ENCODE results near the gene NTM.

NTM gene

DNA sequence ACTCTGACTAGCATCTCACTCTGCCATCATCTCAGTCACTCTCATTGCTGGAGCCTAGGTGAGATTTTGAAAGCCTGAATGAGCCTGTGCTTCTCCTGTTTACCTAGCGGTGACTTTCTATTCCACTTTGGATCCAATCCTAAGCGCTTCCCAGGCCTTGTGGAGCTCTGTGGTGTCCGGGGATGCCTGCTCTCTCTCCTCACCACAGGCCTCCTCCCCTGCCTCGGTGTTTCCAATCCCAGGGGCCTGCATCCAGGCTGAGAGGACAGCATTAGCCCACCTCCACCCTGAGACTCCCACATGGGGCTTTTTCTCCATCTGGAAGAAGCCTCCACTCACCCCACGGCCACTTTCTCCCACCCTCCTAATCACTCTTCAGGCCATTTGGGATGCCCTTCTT lies 380.3 kb downstream of the NTM start:
- no peak for DNase-seq

DNA sequence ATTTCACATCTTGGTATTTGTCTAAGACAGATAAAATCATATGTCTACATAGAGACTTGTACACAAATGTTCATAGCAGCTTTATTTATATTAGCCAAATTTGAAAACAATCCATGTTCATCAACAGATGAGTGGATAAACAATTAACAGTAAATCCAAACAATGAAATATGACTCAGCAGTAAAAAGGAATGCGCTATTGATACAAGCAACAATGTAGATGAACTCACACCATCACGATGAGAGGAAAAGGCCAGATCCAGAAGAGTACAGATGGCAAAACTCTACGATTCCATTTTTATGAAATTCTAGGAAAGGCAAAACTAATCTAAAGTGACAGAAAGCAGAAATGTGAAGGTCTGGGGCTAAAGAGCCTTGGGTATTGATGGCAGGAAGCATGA lies 384.3 kb downstream of the NTM start:
- no peak for DNase-seq

DNA sequence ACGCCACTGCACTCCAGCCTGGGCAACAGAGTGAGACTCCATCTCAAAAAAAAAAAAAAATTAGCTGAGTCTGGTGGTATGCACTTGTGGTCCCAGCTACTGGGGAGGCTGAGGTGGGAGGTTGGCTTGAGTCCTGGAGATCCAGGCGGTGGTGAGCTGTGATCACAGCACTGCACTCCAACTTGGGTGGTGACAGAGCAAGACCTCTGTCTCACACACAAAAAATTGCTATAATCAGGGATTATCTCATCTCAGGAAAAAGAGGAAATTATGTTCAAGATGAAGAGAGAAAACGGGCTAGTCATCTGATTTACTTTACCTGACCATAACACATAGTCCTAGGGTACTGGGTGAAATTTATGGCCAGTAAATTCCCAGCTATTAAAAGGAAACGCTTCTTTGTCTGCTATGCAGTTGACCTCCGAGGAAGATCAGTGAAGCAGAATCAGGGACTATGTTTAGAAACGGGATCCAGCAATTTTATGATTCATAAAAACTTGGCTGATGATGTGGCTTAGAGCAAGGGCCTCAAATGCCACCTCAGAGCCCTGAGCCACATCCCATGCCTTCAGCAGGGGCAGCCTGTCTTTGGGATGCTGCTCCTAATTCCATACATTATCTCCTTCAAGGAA lies 386.2 kb downstream of the NTM start:
- no peak for DNase-seq

- no peak for DNase-seq
Measured at GRCh38 chr11:131758726-131759125, 388.3 kb downstream of the NTM start.

GRCh38 chr11:131759140-131759539 lies 388.7 kb downstream of the NTM start:
- no peak for DNase-seq

- DNase-seq = peak; percentile 40
Measured at GRCh38 chr11:131760091-131761061, 390.0 kb downstream of the NTM start.

DNA sequence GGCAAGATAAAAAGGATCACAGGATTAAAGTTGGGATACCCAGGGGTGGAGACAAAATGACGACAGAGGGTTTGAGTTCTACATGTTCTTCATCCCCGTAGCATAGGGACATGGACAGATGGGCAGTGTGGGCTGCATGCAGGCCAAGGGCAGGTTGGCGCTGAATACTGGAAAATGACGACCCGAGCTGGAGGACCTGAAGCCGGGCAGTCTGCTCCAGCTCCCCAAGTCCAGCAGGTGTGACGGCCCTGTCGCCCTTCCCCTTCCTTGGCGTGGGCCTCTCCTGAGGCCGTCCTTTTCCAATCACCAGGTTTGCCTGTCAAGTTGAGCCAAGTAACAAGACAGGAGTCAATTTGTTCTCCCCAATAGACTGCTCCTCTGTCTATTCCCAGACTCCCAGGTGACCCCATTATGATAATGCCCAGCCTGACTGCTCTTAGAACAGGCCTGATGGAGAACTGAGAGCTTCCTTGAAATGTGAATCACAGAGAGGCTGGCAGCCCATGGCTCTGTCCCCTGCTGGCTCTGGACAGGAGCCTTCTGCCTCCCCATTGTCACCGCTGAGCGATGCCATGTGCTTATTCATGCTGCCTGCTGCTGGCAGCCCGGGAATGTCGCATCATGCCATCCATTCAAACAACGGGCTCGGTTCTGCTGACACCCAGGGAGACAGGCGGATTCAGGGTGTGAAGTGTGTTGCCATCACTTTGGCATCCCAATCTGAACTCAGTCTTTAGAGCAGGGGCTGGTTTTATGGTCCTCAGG lies 392.1 kb downstream of the NTM start:
- DNase-seq = no peak

GRCh38 chr11:131763193-131763890 lies 392.9 kb downstream of the NTM start:
- no peak for DNase-seq

- DNase-seq = no peak
Measured at GRCh38 chr11:131764126-131764525, 393.7 kb downstream of the NTM start.

GRCh38 chr11:131764649-131765048 lies 394.2 kb downstream of the NTM start:
- DNase-seq = no peak

- no peak for DNase-seq
Measured at GRCh38 chr11:131766637-131767036, 396.2 kb downstream of the NTM start.

DNA sequence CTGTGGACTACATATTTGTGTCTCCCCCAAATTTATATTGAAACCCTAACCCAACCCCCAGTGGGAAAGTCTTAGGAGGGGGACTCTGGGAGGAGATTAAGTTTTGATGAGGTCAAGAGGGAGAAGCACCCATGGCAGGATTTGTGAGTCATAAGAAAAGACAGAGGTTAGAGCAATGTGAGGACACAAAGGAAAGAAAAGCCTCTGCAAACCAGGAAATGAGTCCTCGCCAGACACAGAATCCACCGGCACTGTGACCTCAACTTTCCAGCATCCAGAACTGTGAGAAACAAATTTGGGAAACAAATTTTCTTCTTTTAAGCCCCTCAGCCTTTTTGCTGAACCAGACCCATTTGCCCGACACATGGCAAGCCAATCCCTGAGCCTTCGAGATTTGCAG lies 397.0 kb downstream of the NTM start:
- DNase-seq = no peak

DNA sequence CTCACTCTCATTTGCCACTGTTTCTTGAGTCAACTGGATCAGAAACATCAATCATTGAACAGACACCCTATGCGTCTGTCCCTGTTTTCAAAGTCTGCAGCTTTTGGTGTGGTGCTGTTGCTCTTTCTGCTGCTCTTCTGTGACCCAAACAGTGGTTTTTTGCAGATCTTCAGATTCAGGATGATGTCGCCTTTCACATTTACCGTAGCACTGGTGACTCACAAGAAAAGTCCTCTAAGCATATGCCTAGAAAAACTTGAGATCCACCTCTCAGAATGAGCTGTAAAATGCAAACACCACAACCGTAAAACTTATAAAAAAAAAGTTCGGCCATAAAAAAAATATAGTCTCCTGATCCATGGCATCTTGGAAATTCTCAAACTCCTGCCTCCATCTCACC lies 400.4 kb downstream of the NTM start:
- no peak for DNase-seq

GRCh38 chr11:131771471-131771870 lies 401.1 kb downstream of the NTM start:
- DNase-seq = no peak

GRCh38 chr11:131773626-131774025 lies 403.2 kb downstream of the NTM start:
- no peak for DNase-seq

DNA sequence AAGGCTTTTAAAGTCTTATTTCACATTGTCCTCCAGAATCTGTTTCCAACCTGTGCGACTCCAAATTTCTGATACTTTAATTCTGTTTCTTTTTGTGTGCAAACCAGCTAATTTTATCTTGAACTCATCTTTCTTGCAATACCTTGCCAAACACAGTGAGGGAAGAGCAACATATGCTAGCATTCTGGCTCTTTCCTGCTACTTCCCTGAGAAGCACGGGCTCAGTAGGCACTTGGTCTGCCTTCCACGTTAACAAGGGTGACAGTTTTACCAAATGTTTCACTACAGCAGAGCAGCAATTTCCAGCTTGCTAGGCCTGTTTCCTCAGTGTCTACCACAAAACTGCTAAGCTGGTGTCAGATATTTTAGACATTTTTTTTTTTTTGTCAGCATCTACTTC lies 405.8 kb downstream of the NTM start:
- DNase-seq = no peak

DNA sequence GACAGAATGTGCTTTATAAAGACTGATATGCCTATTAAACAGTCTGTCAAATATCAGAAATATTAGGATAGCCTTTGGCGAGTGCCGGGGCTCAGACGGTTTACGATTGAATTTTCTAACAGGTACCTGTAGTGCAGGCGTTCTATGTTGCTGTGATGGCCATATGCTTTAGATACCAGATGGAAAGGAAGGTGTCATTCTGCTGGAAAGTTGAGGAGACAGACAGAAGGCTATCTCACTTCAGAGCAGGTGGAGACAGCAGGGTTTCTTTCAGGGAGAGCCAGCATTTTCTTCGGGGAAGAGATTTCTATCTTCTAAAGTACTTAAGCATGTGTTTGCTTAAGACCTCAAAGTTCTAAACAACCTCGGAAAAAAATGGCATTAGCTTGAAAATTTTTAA lies 415.4 kb downstream of the NTM start:
- DNase-seq = no peak

DNA sequence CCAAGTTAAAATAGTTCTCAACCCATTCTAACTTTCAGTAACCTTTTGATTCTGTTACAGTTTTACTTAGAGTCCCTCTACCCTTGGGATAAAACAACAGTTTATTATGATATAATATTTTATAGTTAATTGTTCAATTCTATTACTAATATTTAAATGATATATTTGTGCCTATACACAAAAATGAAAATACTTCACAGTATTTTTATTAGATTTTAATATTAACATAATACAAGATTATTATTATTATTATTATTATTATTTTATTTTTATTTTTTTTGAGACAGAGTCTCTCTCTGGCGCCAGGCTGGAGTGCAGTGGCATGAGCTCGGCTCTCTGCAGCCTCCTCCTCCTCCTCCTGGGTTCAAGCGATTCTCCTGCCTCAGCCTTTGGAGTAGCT lies 416.7 kb downstream of the NTM start:
- DNase-seq = no peak

- no peak for DNase-seq
Measured at GRCh38 chr11:131790586-131790985, 420.2 kb downstream of the NTM start.

DNA sequence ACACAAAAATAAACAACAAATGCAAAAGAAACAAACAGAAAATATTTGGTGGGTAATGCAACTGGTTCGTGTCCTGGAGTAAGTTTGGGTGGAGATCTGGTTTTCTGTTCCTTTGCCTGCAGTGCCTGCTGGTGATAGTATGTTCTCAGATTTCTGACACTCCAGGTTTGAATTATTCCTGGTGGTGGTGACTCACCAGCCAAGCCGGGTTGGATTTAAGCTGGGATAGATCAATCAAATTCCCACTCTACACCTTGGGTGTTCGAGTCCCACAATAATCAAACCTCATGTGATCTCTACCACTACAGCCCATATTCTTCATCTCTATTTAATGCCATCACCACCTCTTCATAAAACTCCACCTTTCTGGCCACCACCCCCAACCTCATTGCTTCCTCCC lies 421.8 kb downstream of the NTM start:
- no peak for DNase-seq

GRCh38 chr11:131796089-131796488 lies 425.7 kb downstream of the NTM start:
- DNase-seq = no peak

GRCh38 chr11:131796541-131796940 lies 426.1 kb downstream of the NTM start:
- no peak for DNase-seq

GRCh38 chr11:131800452-131800851 lies 430.0 kb downstream of the NTM start:
- DNase-seq = no peak

All from left hindlimb (tissue), 1 donor.